HL-60 (cell line): ENCODE measurements around the gene COL19A1.

Source experiments
- DNase-seq, 2 experiments: peaks; one replicate each; pipeline ENCODE4 v3.0.0-alpha.2; 2010 to 2020; ENCODE audit warnings: low read depth in 1 of 2, low spot score in 1 of 2
- H3K27ac ChIP-seq: fragments of 250-450 bp; sonication (Bioruptor Pico); replicated peaks from 2 replicates; pipeline ENCODE4 v1.5.1; 2020; ENCODE audit warnings: mild to moderate bottlenecking, moderate library complexity
- H3K27me3 ChIP-seq: fragments of 250-450 bp; sonication (Bioruptor Pico); 2 replicates; pipeline ENCODE4 v1.5.1; 2021; ENCODE audit warnings: mild to moderate bottlenecking, moderate library complexity; ENCODE audit not compliant: insufficient read depth, poor library complexity, severe bottlenecking
- H3K4me3 ChIP-seq: replicated peaks from 2 replicates; pipeline ENCODE4 v1.5.1; 2011; ENCODE audit warnings: mild to moderate bottlenecking, control low read depth, low read length; ENCODE audit not compliant: insufficient read depth
- CTCF ChIP-seq: IDR thresholded peaks from one replicate; pipeline ENCODE4 v1.5.1; 2011; ENCODE audit warnings: low read length, control low read depth, inconsistent platforms; ENCODE audit not compliant: insufficient read depth
- GABPA ChIP-seq: IDR thresholded peaks from 2 replicates; pipeline ENCODE4 v1.6.1; 2012; ENCODE audit warnings: low read depth
- POLR2AphosphoS5 ChIP-seq: IDR thresholded peaks from 2 replicates; pipeline ENCODE4 v1.6.1; 2012; ENCODE audit warnings: low read depth
- REST ChIP-seq: IDR thresholded peaks from 2 replicates; pipeline ENCODE4 v1.6.1; 2012; ENCODE audit warnings: low read depth; ENCODE audit not compliant: insufficient replicate concordance
- SPI1 ChIP-seq: IDR thresholded peaks from 2 replicates; pipeline ENCODE4 v1.6.1; 2012; ENCODE audit warnings: low read depth, mild to moderate bottlenecking, borderline replicate concordance

COL19A1 gene

GRCh38 chr6:69976591-69977090 is 110.3 kb downstream of the COL19A1 start:
- no peak for TF ChIP-seq POLR2AphosphoS5
- TF ChIP-seq SPI1: no peak
- no peak for TF ChIP-seq REST
- no peak for TF ChIP-seq CTCF
- TF ChIP-seq GABPA: no peak
- no peak overlapping the region for H3K4me3 ChIP-seq
- no peak overlapping the region for H3K27ac ChIP-seq
- H3K27me3 ChIP-seq: no peaks in the 10 kb centered on the region
- DNase-seq: no peak

DNA sequence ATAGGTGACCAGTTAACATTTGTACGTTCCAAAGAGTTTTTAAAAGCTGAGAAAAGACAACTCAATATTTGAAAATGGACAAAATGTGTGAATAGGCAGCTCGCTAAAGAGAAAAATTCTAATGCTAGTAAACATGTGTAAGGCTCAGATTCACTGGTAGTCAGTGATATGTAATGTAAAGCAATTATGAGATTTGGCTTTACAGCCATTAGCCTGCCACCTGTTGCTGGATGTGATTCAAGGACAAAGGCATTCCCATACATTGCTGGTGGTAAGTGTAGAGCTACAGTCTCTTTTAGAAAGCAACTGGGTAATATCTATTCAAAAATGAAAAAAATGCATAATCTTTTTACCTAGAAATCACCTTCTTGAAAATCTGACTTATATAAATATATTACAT is 114.3 kb downstream of the COL19A1 start:
- no peaks in the 10 kb centered on the region for H3K27me3 ChIP-seq
- no peak for TF ChIP-seq SPI1
- TF ChIP-seq POLR2AphosphoS5: no peak
- no peak for TF ChIP-seq REST
- no peak for TF ChIP-seq GABPA
- no peak overlapping the region for H3K27ac ChIP-seq
- no peak for DNase-seq
- no peak overlapping the region for H3K4me3 ChIP-seq

DNA sequence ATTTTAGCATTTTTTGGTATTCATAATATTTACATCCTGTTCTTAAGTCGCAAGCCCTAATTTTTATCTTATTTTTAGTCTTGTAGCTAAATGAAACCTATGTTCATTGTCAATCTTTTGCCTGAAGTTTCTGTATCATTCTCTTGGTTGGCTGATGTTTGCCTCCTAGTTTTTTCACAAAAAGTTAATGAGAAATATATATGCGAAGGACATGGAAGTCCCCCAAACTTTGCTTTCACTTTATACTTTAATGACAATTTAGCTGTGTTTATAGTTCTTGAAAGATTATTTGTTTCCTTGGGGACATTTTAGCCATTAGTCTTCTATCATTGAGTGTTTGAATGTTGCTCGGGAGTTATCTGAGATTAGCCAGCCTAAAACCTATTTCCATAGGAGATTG is 118.2 kb downstream of the COL19A1 start:
- TF ChIP-seq REST (no peak), CTCF (no peak), POLR2AphosphoS5 (no peak), SPI1 (no peak), GABPA (no peak)
- Histone ChIP-seq H3K4me3 (no peak overlapping the region), H3K27me3 (no peaks in the 10 kb centered on the region), H3K27ac (no peak overlapping the region)
- DNase-seq: no peak

DNA sequence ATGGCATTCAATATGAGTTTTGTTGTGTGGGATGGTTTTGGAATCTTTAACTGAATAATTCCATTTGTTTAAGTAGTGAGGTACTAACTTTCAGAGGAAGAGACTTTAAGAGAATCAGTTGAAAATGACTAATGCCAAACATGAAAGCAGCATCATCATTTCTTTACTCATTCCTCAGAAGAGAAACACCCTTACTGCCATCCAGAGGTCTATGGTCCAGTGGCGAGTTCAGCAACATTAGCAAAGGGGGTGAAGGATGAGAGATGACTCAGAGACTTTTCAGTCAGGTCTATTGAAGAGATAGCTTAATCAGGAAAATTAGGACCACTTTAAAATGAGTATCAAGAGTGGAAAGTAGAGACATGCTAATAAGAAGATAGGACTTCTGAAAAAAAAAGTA is 118.8 kb downstream of the COL19A1 start:
- Histone ChIP-seq H3K27ac (no peak overlapping the region), H3K27me3 (no peaks in the 10 kb centered on the region), H3K4me3 (no peak overlapping the region)
- DNase-seq: no peak
- no peak for TF ChIP-seq GABPA
- no peak for TF ChIP-seq POLR2AphosphoS5
- TF ChIP-seq SPI1: no peak
- no peak for TF ChIP-seq REST
- TF ChIP-seq CTCF: no peak
